ENCODE results near the gene NFKBIB. TPM values are rescaled to one million over a fixed set of nuclear protein-coding genes. Genes with fewer than 3 reads are reported as not detected.

The NFKBIB gene
- polyA plus RNA-seq, 2 of the 4 experiments (the other 2 are of a cell fraction), result 35.0 to 61.7 TPM

- peaks cover 23% of the 10 kb centered on the region for H3K4me1 ChIP-seq
- ChIA-PET CTCF (interaction anchor here (0.6 to 23.4 kb wide), 8 partner anchors 10 to 547 kb away, joined by 4 to 344 read pairs (median 6); partner anchors contain the start of genes FAM98C, FBXO17, MRPS12 and SARS2), POLR2A (no interaction called here)
- no peak overlapping the region for H3K4me2 ChIP-seq
- no peak for TF ChIP-seq NR3C1 (IDR thresholded peaks at IDR 0.05)
- TF ChIP-seq EHF (CRISPR knock-in tag; IDR thresholded peaks at IDR 0.05), result no peak
- peak; percentile 27 for TF ChIP-seq POLR2A (IDR thresholded peaks at IDR 0.05; ENCODE audit: low read length)
- peak; percentile 14; the same call in 1 of the 2 replicates for TF ChIP-seq PBX3 (IDR thresholded peaks at IDR 0.05)
- peak in 1 of 2 experiments; percentile 1; a peak in 1 of 5 replicates for TF ChIP-seq JUN (IDR thresholded peaks at IDR 0.05)
- TF ChIP-seq CHD4 (IDR thresholded peaks at IDR 0.05; ENCODE audit: borderline replicate concordance), result no peak
- 96% methylated on average over 68 of the region's 72 CpGs for WGBS (ENCODE audit: missing lambda C conversion rate)
- H3K4me3 ChIP-seq, result no peak overlapping the region
- H3K27ac ChIP-seq, result no peak overlapping the region
- FAIRE-seq, result no peak
- no peaks in the 10 kb centered on the region for H3K9me3 ChIP-seq
- DNase-seq (ENCODE audit: low read depth in 1 of 2, low spot score in 1 of 2), result no peak
- no peak for ATAC-seq
These were observed 50.0 kb downstream of the NFKBIB start for GRCh38 chr19:38949580-38950367.

- WGBS (ENCODE audit: missing lambda C conversion rate), result 93% methylated on average over 3 of the region's 3 CpGs
- Histone ChIP-seq H3K4me1 (peaks cover 23% of the 10 kb centered on the region), H3K4me3 (no peak overlapping the region), H3K4me2 (no peak overlapping the region), H3K27ac (no peak overlapping the region), H3K9me3 (no peaks in the 10 kb centered on the region)
- TF ChIP-seq FOSL2 (IDR thresholded peaks at IDR 0.05) (no peak), FOSL2 (CRISPR knock-in tag; IDR thresholded peaks at IDR 0.05) (peak; percentile 35; the same call in 1 of the 2 replicates), JUN (IDR thresholded peaks at IDR 0.05) (no peak), E2F6 (IDR thresholded peaks at IDR 0.05; ENCODE audit: borderline replicate concordance, low read depth) (no peak), TP53 (CRISPR knock-in tag; IDR thresholded peaks at IDR 0.05) (no peak), ESRRA (IDR thresholded peaks at IDR 0.05; ENCODE audit: borderline replicate concordance, low read length) (no peak), SMC3 (IDR thresholded peaks at IDR 0.05) (no peak)
- DNase-seq (ENCODE audit: low read depth in 1 of 2, low spot score in 1 of 2) (no peak), FAIRE-seq (no peak), ATAC-seq (no peak)
- ChIA-PET CTCF (interaction anchor here (0.6 to 23.4 kb wide), 6 partner anchors 10 to 548 kb away, joined by 3 to 344 read pairs (median 30); partner anchors contain the start of genes FAM98C, FBXO17, MRPS12 and SARS2), POLR2A (interaction anchor here (2.3 kb wide), 1 partner anchor 20 kb away, joined by 11 read pairs; the partner anchor contains the start of genes MRPS12 and SARS2)
These were observed 51.4 kb downstream of the NFKBIB start for GRCh38 chr19:38951187-38951586.

GRCh38 chr19:38952395-38953165 is 52.8 kb downstream of the NFKBIB start:
- WGBS (ENCODE audit: missing lambda C conversion rate), result 54% methylated on average over 13 of the region's 13 CpGs
- Histone ChIP-seq H3K4me2 (peak overlapping the region; percentile 72), H3K4me3 (peak overlapping the region; percentile 2; the same call in 1 of the 3 replicates), H3K9me3 (no peaks in the 10 kb centered on the region), H3K4me1 (peaks cover 23% of the 10 kb centered on the region), H3K27ac (peak overlapping the region; percentile 21 to 68; a peak in 4 of 6 replicates)
- DNase-seq (ENCODE audit: low read depth in 1 of 2, low spot score in 1 of 2) (peak; percentile 78 to 81), FAIRE-seq (peak; percentile 74), ATAC-seq (peak; percentile 84 to 87)
- ChIA-PET POLR2A (interaction anchor here (2.3 kb wide), 1 partner anchor 21 kb away, joined by 11 read pairs; the partner anchor contains the start of genes MRPS12 and SARS2), CTCF (interaction anchor here (0.6 to 23.4 kb wide), 28 partner anchors 9 to 565 kb away, joined by 3 to 344 read pairs (median 4); partner anchors contain the start of genes FAM98C, FBXO17, GGN and MRPS12)
- TF ChIP-seq RAD21 (conservative IDR thresholded peaks at IDR 0.05 in 1 of 2, IDR thresholded peaks at IDR 0.05 in 1 of 2) (peak; percentile 54 to 70), CTCF (IDR thresholded peaks at IDR 0.05) (peak; percentile 74), CEBPB (IDR thresholded peaks at IDR 0.05) (no peak), NFE2L2 (conservative IDR thresholded peaks at IDR 0.05; ENCODE audit: low read length) (no peak), HOXB5 (CRISPR knock-in tag; IDR thresholded peaks at IDR 0.05) (no peak), HMGXB4 (CRISPR knock-in tag; IDR thresholded peaks at IDR 0.05; ENCODE audit: borderline replicate concordance) (no peak), SMC3 (IDR thresholded peaks at IDR 0.05) (peak; percentile 49; the same call in 2 of the 3 replicates), PBX3 (IDR thresholded peaks at IDR 0.05) (no peak), ZC3H11A (IDR thresholded peaks at IDR 0.05) (no peak), ZFP36 (IDR thresholded peaks at IDR 0.05; ENCODE audit: borderline replicate concordance, partially characterized antibody) (peak; percentile 22), RFX5 (IDR thresholded peaks at IDR 0.05) (no peak), TFCP2L1 (CRISPR knock-in tag; IDR thresholded peaks at IDR 0.05) (0 out of 2 replicates have a peak, but pooled peaks have one; percentile 17), HES2 (IDR thresholded peaks at IDR 0.05) (no peak)

Data from A549 (cell line).